ENCODE results near the gene AFAP1. TPM values are rescaled to one million over a fixed set of nuclear protein-coding genes. Genes with fewer than 3 reads are reported as not detected.

The AFAP1 gene
- polyA plus RNA-seq, 3 donors, result not detected

- peaks cover 0 to 2% of the 10 kb centered on the region in 2 donors for H3K36me3 Mint-ChIP-seq
- Histone ChIP-seq H3K4me3 (replicated peaks in 1 of 3; ENCODE audit: low read depth in 2 of 3, low read length in 3 of 3) (no peak overlapping the region), H2AFZ (ENCODE audit: insufficient read depth, low read depth, low read length, poor library complexity, severe bottlenecking) (no peak overlapping the region), H4K20me1 (ENCODE audit: insufficient read depth, low read length) (no peaks in the 10 kb centered on the region), H3K4me1 (ENCODE audit: control insufficient read depth in 1 of 2, insufficient read depth in 2 of 2, low read length in 2 of 2) (no peaks in the 10 kb centered on the region), H3K27me3 (ENCODE audit: control insufficient read depth in 2 of 2, insufficient read depth in 2 of 2, low read length in 2 of 2) (peaks cover 6 to 11% of the 10 kb centered on the region in 2 donors), H3K36me3 (replicated peaks in 1 of 2; ENCODE audit: control insufficient read depth in 1 of 2, insufficient read depth in 2 of 2, low read length in 2 of 2) (no peaks in the 10 kb centered on the region), H3K27ac (ENCODE audit: low read depth in 1 of 2, low read length in 2 of 2) (no peak overlapping the region), H3K9ac (ENCODE audit: insufficient read depth, low read length, poor library complexity, severe bottlenecking) (no peak overlapping the region), H3K9me3 (replicated peaks in 1 of 2; ENCODE audit: control insufficient read depth in 1 of 2, insufficient read depth in 1 of 2, low read length in 2 of 2) (no peaks in the 10 kb centered on the region), H3K4me2 (replicated peaks; ENCODE audit: extremely low read depth, low read length, poor library complexity, severe bottlenecking) (no peak overlapping the region), H3K79me2 (ENCODE audit: insufficient read depth, low read length) (no peaks in the 10 kb centered on the region)
- no CpG with 5 or more reads among the region's 1 CpG for WGBS (ENCODE audit: insufficient coverage)
- no peak overlapping the region for H3K27ac Mint-ChIP-seq
- peaks cover 8 to 17% (median 9%) of the 10 kb centered on the region in 3 donors for H3K27me3 Mint-ChIP-seq (ENCODE audit: low read depth in 3 of 3)
- TF ChIP-seq CTCF (IDR thresholded peaks at IDR 0.05), result no peak
- intact Hi-C loops (cut with micrococcal nuclease), result no loop called here
- H3K9me3 Mint-ChIP-seq, result peaks cover 0 to 3% (median 0%) of the 10 kb centered on the region in 7 donors
- no peaks in the 10 kb centered on the region for H3K4me1 Mint-ChIP-seq
- DNase-seq, result no peak
- no peak overlapping the region for H3K4me3 Mint-ChIP-seq
These were observed 65.8 kb downstream of the AFAP1 start for GRCh38 chr4:7873881-7874280.

- TF ChIP-seq CTCF (IDR thresholded peaks at IDR 0.05), result no peak
- peaks cover 7 to 15% (median 9%) of the 10 kb centered on the region in 3 donors for H3K27me3 Mint-ChIP-seq (ENCODE audit: low read depth in 3 of 3)
- Histone ChIP-seq H4K20me1 (ENCODE audit: insufficient read depth, low read length) (no peaks in the 10 kb centered on the region), H3K27me3 (ENCODE audit: control insufficient read depth in 2 of 2, insufficient read depth in 2 of 2, low read length in 2 of 2) (peaks cover 6 to 7% of the 10 kb centered on the region in 2 donors), H3K4me3 (replicated peaks in 1 of 3; ENCODE audit: low read depth in 2 of 3, low read length in 3 of 3) (no peak overlapping the region), H3K9ac (ENCODE audit: insufficient read depth, low read length, poor library complexity, severe bottlenecking) (no peak overlapping the region), H3K4me2 (replicated peaks; ENCODE audit: extremely low read depth, low read length, poor library complexity, severe bottlenecking) (no peak overlapping the region), H3K79me2 (ENCODE audit: insufficient read depth, low read length) (no peaks in the 10 kb centered on the region), H3K9me3 (replicated peaks in 1 of 2; ENCODE audit: control insufficient read depth in 1 of 2, insufficient read depth in 1 of 2, low read length in 2 of 2) (no peaks in the 10 kb centered on the region), H3K27ac (ENCODE audit: low read depth in 1 of 2, low read length in 2 of 2) (no peak overlapping the region), H3K36me3 (replicated peaks in 1 of 2; ENCODE audit: control insufficient read depth in 1 of 2, insufficient read depth in 2 of 2, low read length in 2 of 2) (no peaks in the 10 kb centered on the region), H3K4me1 (ENCODE audit: control insufficient read depth in 1 of 2, insufficient read depth in 2 of 2, low read length in 2 of 2) (no peaks in the 10 kb centered on the region), H2AFZ (ENCODE audit: insufficient read depth, low read depth, low read length, poor library complexity, severe bottlenecking) (no peak overlapping the region)
- no CpG with 5 or more reads among the region's 4 CpGs for WGBS (ENCODE audit: insufficient coverage)
- H3K4me1 Mint-ChIP-seq, result no peaks in the 10 kb centered on the region
- intact Hi-C loops (cut with micrococcal nuclease), result no loop called here
- H3K9me3 Mint-ChIP-seq, result peaks cover 0 to 3% (median 0%) of the 10 kb centered on the region in 7 donors
- H3K4me3 Mint-ChIP-seq, result no peak overlapping the region
- peaks cover 0 to 8% of the 10 kb centered on the region in 2 donors for H3K36me3 Mint-ChIP-seq
- H3K27ac Mint-ChIP-seq, result no peak overlapping the region
- no peak for DNase-seq
These were observed 67.3 kb downstream of the AFAP1 start for GRCh38 chr4:7872264-7872771.
